ENCODE results near the gene CDH23. TPM values are rescaled to one million over a fixed set of nuclear protein-coding genes. Genes with fewer than 3 reads are reported as not detected.

The CDH23 gene
- total RNA-seq, 1 donor from 2014 or later, result 9.4 TPM

DNA sequence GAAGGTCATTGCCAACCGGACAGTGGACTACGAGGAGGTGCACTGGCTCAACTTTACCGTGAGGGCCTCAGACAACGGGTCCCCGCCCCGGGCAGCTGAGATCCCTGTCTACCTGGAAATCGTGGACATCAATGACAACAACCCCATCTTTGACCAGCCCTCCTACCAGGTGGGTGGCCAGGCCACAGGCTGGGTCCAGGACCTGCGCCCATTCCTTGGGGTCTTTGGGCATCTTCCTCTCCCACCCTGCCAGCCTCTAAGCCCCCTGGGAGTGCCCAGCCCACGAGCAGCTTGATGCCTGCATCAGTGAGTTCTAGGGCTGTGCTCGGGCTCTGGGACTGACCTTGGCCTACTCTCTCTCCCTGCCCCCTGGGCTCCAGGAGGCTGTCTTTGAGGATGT is 402.4 kb downstream of the CDH23 start:
- TF ChIP-seq, protein P1, sequence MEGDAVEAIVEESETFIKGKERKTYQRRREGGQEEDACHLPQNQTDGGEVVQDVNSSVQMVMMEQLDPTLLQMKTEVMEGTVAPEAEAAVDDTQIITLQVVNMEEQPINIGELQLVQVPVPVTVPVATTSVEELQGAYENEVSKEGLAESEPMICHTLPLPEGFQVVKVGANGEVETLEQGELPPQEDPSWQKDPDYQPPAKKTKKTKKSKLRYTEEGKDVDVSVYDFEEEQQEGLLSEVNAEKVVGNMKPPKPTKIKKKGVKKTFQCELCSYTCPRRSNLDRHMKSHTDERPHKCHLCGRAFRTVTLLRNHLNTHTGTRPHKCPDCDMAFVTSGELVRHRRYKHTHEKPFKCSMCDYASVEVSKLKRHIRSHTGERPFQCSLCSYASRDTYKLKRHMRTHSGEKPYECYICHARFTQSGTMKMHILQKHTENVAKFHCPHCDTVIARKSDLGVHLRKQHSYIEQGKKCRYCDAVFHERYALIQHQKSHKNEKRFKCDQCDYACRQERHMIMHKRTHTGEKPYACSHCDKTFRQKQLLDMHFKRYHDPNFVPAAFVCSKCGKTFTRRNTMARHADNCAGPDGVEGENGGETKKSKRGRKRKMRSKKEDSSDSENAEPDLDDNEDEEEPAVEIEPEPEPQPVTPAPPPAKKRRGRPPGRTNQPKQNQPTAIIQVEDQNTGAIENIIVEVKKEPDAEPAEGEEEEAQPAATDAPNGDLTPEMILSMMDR (conservative IDR thresholded peaks at IDR 0.05), result no peak
- H3K9me3 Mint-ChIP-seq, result no peaks in the 10 kb centered on the region
- DNase-seq (ENCODE audit: extremely low spot score, unreplicated experiment), result no peak
- no peak overlapping the region for H3K27ac Mint-ChIP-seq
- H3K36me3 Mint-ChIP-seq, result no peaks in the 10 kb centered on the region
- no peak overlapping the region for H3K4me3 Mint-ChIP-seq
- peaks cover under 1% of the 10 kb centered on the region for H3K4me1 Mint-ChIP-seq (ENCODE audit: unreplicated experiment)
- H3K27me3 Mint-ChIP-seq, result peaks cover 13% of the 10 kb centered on the region

DNA sequence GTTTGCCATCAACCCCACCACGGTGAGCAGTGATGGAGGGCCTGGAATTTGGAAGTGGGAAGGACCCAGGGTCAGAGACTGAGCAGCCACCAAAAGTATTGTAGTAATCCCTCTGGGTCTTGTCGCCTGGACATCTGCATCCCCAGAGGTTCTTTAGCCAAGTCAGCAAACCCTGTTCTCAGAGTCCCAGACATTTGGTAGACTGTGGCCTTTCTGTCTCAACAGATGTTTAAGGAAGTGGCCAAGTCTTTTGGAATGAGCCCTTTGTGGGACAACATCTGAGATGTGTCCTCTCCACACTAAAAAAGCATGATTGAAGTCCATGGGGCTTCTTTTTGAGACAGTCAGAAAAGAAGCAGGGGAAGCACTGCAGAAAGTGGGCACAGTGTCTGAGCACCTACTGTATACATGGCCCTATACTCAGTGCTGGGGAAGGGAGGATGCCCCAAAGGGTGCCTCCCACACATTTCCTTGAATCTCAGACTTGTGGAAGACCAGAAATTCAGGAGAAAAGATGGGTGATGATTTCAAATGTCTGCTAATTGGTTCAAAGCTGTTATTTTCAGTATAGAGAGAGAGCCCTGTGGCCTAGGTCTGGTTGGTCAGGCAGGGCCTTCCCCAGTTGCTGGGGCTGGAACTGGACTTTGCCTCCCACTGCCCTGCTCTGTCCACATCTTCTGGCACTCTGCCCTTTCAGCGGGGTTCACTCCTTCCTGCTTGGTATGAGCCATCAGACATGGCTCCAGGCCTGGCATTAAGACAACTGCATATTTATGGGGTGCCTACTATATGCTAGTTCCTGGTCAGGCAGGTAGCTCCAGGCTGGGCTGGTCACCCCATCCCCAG is 403.1 kb downstream of the CDH23 start:
- no peak for DNase-seq (ENCODE audit: extremely low spot score, unreplicated experiment)
- no peak overlapping the region for H3K4me3 Mint-ChIP-seq
- peaks cover 4% of the 10 kb centered on the region for H3K4me1 Mint-ChIP-seq (ENCODE audit: unreplicated experiment)
- H3K9me3 Mint-ChIP-seq, result no peaks in the 10 kb centered on the region
- TF ChIP-seq, protein P1 (conservative IDR thresholded peaks at IDR 0.05), result no peak
- H3K36me3 Mint-ChIP-seq, result no peaks in the 10 kb centered on the region
- H3K27ac Mint-ChIP-seq, result no peak overlapping the region
- H3K27me3 Mint-ChIP-seq, result peaks cover 20% of the 10 kb centered on the region

DNA sequence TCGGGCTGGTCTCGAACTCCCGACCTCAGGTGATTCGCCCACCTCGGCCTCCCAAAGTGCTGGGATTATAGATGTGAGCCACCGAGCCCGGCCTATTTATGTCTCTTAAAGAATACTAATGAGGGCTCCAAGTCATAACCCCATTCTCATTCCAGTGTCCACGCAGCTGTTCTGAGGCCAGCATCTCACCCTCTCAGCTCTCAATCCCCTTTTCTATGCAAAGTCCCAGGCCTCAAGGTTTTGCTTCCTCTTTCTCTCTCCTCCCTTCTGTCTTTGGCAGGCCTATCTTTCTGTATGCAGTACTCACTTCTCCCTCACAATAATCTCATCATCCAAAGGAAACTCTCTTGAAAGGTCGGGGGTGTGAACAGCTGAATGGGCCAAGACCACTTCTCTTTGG is 404.6 kb downstream of the CDH23 start:
- Mint-ChIP-seq H3K27me3 (peaks cover 27% of the 10 kb centered on the region), H3K4me1 (ENCODE audit: unreplicated experiment) (peaks cover 4% of the 10 kb centered on the region), H3K36me3 (no peaks in the 10 kb centered on the region), H3K9me3 (no peaks in the 10 kb centered on the region), H3K4me3 (no peak overlapping the region), H3K27ac (no peak overlapping the region)
- no peak for DNase-seq (ENCODE audit: extremely low spot score, unreplicated experiment)
- TF ChIP-seq, protein P1 (conservative IDR thresholded peaks at IDR 0.05), result no peak

DNA sequence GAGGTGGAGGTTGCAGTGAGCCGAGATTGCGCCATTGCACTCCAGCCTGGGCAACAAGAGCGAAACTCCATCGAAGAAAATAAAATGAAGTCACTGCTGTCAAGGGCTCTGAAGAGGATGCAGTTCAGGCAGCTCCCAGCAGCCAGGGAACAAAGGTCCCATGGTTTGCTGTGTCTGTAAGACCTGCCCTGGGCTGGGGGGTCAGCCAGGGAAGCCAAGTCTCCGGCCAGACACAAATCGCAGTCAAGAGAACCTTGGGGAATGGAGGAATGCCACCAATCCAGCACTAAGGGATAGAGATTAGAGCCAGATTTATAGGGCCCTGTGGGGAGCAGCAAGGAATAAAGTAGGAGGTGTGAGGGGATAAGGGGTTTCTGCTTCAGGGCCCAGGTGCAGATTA is 405.5 kb downstream of the CDH23 start:
- Mint-ChIP-seq H3K27ac (no peak overlapping the region), H3K27me3 (peaks cover 30% of the 10 kb centered on the region), H3K36me3 (no peaks in the 10 kb centered on the region), H3K4me1 (ENCODE audit: unreplicated experiment) (peaks cover 4% of the 10 kb centered on the region), H3K9me3 (no peaks in the 10 kb centered on the region), H3K4me3 (no peak overlapping the region)
- TF ChIP-seq, protein P1 (conservative IDR thresholded peaks at IDR 0.05), result no peak
- no peak for DNase-seq (ENCODE audit: extremely low spot score, unreplicated experiment)

DNA sequence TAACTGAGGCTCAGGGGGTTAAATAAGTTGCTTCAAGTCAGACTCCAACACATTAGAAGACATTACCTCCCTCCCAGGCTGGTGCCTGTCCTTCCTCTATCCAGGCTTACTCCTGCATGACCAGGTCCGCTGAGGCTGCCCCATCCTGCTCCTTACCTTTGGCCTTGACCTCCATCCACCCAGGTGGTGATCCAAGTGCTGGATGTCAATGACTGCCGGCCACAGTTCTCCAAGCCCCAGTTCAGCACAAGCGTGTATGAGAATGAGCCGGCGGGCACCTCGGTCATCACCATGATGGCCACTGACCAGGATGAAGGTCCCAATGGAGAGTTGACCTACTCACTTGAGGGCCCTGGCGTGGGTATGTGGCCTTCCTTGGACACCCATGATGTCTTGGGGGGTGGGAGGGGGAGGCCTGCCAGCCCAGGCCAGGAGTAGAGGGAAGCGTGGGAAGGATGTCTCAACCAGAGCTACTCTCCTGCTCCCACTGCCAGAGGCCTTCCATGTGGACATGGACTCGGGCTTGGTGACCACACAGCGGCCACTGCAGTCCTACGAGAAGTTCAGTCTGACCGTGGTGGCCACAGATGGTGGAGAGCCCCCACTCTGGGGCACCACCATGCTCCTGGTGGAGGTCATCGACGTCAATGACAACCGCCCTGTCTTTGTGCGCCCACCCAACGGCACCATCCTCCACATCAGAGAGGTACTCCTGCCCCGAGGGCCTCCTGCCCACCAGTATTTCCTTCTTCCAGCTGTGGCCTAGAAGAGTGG is 406.2 kb downstream of the CDH23 start:
- H3K27ac Mint-ChIP-seq, result no peak overlapping the region
- no peak overlapping the region for H3K4me3 Mint-ChIP-seq
- TF ChIP-seq, protein P1 (conservative IDR thresholded peaks at IDR 0.05), result no peak
- H3K36me3 Mint-ChIP-seq, result no peaks in the 10 kb centered on the region
- peaks cover 29% of the 10 kb centered on the region for H3K27me3 Mint-ChIP-seq
- no peak for DNase-seq (ENCODE audit: extremely low spot score, unreplicated experiment)
- peaks cover 4% of the 10 kb centered on the region for H3K4me1 Mint-ChIP-seq (ENCODE audit: unreplicated experiment)
- no peaks in the 10 kb centered on the region for H3K9me3 Mint-ChIP-seq
